KOPT-K1 (cell line): ENCODE results near the gene ANTXRL.
"Not testable (repeated sequence)": the region's sequence is repeated elsewhere in the genome, so short reads cannot be mapped to it uniquely, and the experiment has no call there.

Experiments
- H3K27ac ChIP-seq: fragments of 200-600 bp; sonication (generic); 2 replicates; pipeline ENCODE4 v1.5.1; 2016; ENCODE audit warnings: antibody characterized with exemption, mild to moderate bottlenecking, low read depth, low read length; ENCODE audit not compliant: poor library complexity, severe bottlenecking
- H3K36me3 ChIP-seq: fragments of 200-600 bp; sonication (generic); 2 replicates; pipeline ENCODE4 v1.5.1; 2017; ENCODE audit warnings: antibody characterized with exemption, mild to moderate bottlenecking, low read length, moderate library complexity; ENCODE audit not compliant: insufficient read depth
- H3K9me3 ChIP-seq: fragments of 200-600 bp; sonication (generic); 2 replicates; pipeline ENCODE4 v1.5.1; 2017; ENCODE audit warnings: antibody characterized with exemption, low read length, mild to moderate bottlenecking; ENCODE audit not compliant: insufficient read depth, poor library complexity, severe bottlenecking

Gene ANTXRL

GRCh38 chr10:46265566-46266305 lies 21.1 kb upstream of the ANTXRL start:
- peaks cover 40% of the 10 kb centered on the region for H3K36me3 ChIP-seq
- H3K9me3 ChIP-seq, H3K27ac ChIP-seq: not testable (repeated sequence)

- Histone ChIP-seq H3K9me3 (no peaks in the 10 kb centered on the region), H3K27ac (peak overlapping the region; percentile 16), H3K36me3 (peaks cover 33% of the 10 kb centered on the region)
These were observed 20.4 kb upstream of the ANTXRL start for GRCh38 chr10:46266306-46266985.

- Histone ChIP-seq H3K9me3 (no peaks in the 10 kb centered on the region), H3K27ac (peak overlapping the region; percentile 95), H3K36me3 (peaks cover 24% of the 10 kb centered on the region; the same call in 1 of the 2 replicates)
These were observed 19.4 kb upstream of the ANTXRL start for GRCh38 chr10:46267132-46267985.

- peaks cover 15% of the 10 kb centered on the region; the same call in 1 of the 2 replicates for H3K36me3 ChIP-seq
- H3K27ac ChIP-seq: peak overlapping the region; percentile 95
- H3K9me3 ChIP-seq: no peaks in the 10 kb centered on the region
These were observed 18.5 kb upstream of the ANTXRL start for GRCh38 chr10:46268076-46268881.

- H3K27ac ChIP-seq: peak overlapping the region; percentile 95
- H3K36me3 ChIP-seq, H3K9me3 ChIP-seq: not testable (repeated sequence)
These were observed 17.2 kb upstream of the ANTXRL start for GRCh38 chr10:46269554-46270053.

GRCh38 chr10:46270086-46270811 lies 16.5 kb upstream of the ANTXRL start:
- Histone ChIP-seq H3K27ac (peak overlapping the region; percentile 95), H3K36me3 (peaks cover 8% of the 10 kb centered on the region; the same call in 1 of the 2 replicates), H3K9me3 (no peaks in the 10 kb centered on the region)

- peak overlapping the region; percentile 95 for H3K27ac ChIP-seq
- H3K36me3 ChIP-seq, H3K9me3 ChIP-seq: not testable (repeated sequence)
These were observed 15.8 kb upstream of the ANTXRL start for GRCh38 chr10:46270963-46271530.

- H3K27ac ChIP-seq: peak overlapping the region; percentile 73
- not testable (repeated sequence) for H3K36me3 ChIP-seq, H3K9me3 ChIP-seq
These were observed 14.8 kb upstream of the ANTXRL start for GRCh38 chr10:46271795-46272499.

GRCh38 chr10:46272863-46273415 lies 13.9 kb upstream of the ANTXRL start:
- peak overlapping the region; percentile 73 for H3K27ac ChIP-seq
- no peaks in the 10 kb centered on the region for H3K9me3 ChIP-seq

GRCh38 chr10:46273506-46274477 lies 13.0 kb upstream of the ANTXRL start:
- Histone ChIP-seq H3K36me3 (no peaks in the 10 kb centered on the region), H3K9me3 (no peaks in the 10 kb centered on the region), H3K27ac (peak overlapping the region; percentile 73)

More at GRCh38 chr10:46272863-46273415, 13.9 kb upstream of the ANTXRL start:
- no peaks in the 10 kb centered on the region for H3K36me3 ChIP-seq

- Histone ChIP-seq H3K9me3 (no peaks in the 10 kb centered on the region), H3K27ac (no peak overlapping the region), H3K36me3 (no peaks in the 10 kb centered on the region)
These were observed 9.0 kb upstream of the ANTXRL start for GRCh38 chr10:46277840-46278239.

- not testable (repeated sequence) for H3K27ac ChIP-seq, H3K36me3 ChIP-seq, H3K9me3 ChIP-seq
These were observed 4.4 kb upstream of the ANTXRL start for GRCh38 chr10:46282421-46282831.
